Suprapubic skin (tissue), 4 donors: Measurements from ENCODE around the gene FBXO30. TPM values are rescaled to one million over a fixed set of nuclear protein-coding genes. Genes with fewer than 3 reads are reported as not detected.

Experiments
- DNase-seq, 2 donors: peaks; one replicate each; pipeline ENCODE4 v3.0.0-alpha.2; 2019; ENCODE audit warnings: low spot score in 2 of 2
- H3K27ac ChIP-seq: fragments of 200-600 bp; sonication (generic); one replicate; pipeline ENCODE4 v1.5.1; 2019
- H3K27me3 ChIP-seq: fragments of 200-600 bp; sonication (generic); one replicate; pipeline ENCODE4 v1.5.1; 2019
- H3K36me3 ChIP-seq: fragments of 200-600 bp; sonication (generic); one replicate; pipeline ENCODE4 v1.5.1; 2019
- H3K4me1 ChIP-seq: fragments of 200-600 bp; sonication (generic); one replicate; pipeline ENCODE4 v1.5.1; 2019
- H3K4me3 ChIP-seq: fragments of 200-600 bp; sonication (generic); one replicate; pipeline ENCODE4 v1.5.1; 2019; ENCODE audit warnings: mild to moderate bottlenecking
- H3K9me3 ChIP-seq: fragments of 200-600 bp; sonication (generic); one replicate; pipeline ENCODE4 v1.5.1; 2019
- EP300 ChIP-seq: sonication (generic); formaldehyde crosslinking; IDR thresholded peaks from one replicate; pipeline ENCODE4 v1.6.1; 2017; ENCODE audit warnings: antibody characterized with exemption
- POLR2A ChIP-seq, 2 donors: fragments of 450-650 bp; IDR thresholded peaks; one replicate each; pipeline ENCODE4 v1.6.1; 2017; ENCODE audit warnings: antibody characterized with exemption in 2 of 2, mild to moderate bottlenecking in 2 of 2, moderate library complexity in 2 of 2
- POLR2AphosphoS5 ChIP-seq, 3 donors: sonication (generic); formaldehyde crosslinking; IDR thresholded peaks; one replicate each; pipeline ENCODE4 v1.6.1; 2017; ENCODE audit warnings: antibody characterized with exemption in 3 of 3
- WGBS: methylation state at CpG from one replicate; pipeline ENCODE4 v1.1.5; 2018; 5-methylcytosine and 5-hydroxymethylcytosine counted together
- total RNA-seq, 4 donors: library from RNA; depleted of rRNA; stranded (reverse); fragments of >200 nt; gene quantifications; one replicate each; pipeline ENCODE4 v1.1.0, GENCODE V29; 2016
- TF ChIP-seq, protein P1 (sequence below), 2 donors: fragments of 200-600 bp in 1 of 2; fragments of 450-650 bp in 1 of 2; sonication (generic) in 1 of 2; IDR thresholded peaks; one replicate each; pipeline ENCODE4 v1.5.1; 2016 to 2019; ENCODE audit warnings: antibody characterized with exemption in 2 of 2, mild to moderate bottlenecking in 1 of 2, moderate library complexity in 1 of 2

FBXO30 gene
- total RNA-seq, 4 donors from 2014 or later, result 3.6 to 5.6 (median 5.3) TPM

DNA sequence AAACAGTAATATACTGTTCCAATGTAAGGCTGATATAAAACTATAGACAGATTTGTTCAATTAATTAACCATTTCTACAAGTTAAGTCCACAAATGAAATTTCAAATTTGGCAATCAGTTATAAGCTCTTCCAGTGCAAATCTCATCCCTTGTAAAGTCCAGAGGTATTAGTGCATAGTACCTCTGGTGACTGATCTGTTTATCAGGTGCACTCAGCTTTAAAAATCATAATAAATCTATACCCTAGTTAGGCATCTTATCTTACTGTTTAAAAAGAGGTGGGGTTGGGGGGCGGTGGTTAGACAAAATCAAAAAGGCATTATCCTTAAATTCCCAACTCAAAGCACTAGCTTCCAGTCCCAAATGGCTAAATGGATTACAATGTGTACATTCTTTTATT, 2.9 kb downstream of the FBXO30 start:
- peaks cover 58% of the 10 kb centered on the region for H3K4me1 ChIP-seq
- no peaks in the 10 kb centered on the region for H3K36me3 ChIP-seq
- DNase-seq, result no peak
- H3K4me3 ChIP-seq, result no peak overlapping the region
- H3K27ac ChIP-seq, result no peak overlapping the region
- TF ChIP-seq POLR2AphosphoS5 (IDR thresholded peaks at IDR 0.05), result no peak
- no peak for TF ChIP-seq POLR2A (IDR thresholded peaks at IDR 0.05)
- no peak for TF ChIP-seq EP300
- TF ChIP-seq, protein P1, sequence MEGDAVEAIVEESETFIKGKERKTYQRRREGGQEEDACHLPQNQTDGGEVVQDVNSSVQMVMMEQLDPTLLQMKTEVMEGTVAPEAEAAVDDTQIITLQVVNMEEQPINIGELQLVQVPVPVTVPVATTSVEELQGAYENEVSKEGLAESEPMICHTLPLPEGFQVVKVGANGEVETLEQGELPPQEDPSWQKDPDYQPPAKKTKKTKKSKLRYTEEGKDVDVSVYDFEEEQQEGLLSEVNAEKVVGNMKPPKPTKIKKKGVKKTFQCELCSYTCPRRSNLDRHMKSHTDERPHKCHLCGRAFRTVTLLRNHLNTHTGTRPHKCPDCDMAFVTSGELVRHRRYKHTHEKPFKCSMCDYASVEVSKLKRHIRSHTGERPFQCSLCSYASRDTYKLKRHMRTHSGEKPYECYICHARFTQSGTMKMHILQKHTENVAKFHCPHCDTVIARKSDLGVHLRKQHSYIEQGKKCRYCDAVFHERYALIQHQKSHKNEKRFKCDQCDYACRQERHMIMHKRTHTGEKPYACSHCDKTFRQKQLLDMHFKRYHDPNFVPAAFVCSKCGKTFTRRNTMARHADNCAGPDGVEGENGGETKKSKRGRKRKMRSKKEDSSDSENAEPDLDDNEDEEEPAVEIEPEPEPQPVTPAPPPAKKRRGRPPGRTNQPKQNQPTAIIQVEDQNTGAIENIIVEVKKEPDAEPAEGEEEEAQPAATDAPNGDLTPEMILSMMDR (IDR thresholded peaks at IDR 0.05), result no peak
- H3K9me3 ChIP-seq, result no peaks in the 10 kb centered on the region
- no peaks in the 10 kb centered on the region for H3K27me3 ChIP-seq
- 93% methylated on average over 1 of the region's 1 CpG for WGBS

DNA sequence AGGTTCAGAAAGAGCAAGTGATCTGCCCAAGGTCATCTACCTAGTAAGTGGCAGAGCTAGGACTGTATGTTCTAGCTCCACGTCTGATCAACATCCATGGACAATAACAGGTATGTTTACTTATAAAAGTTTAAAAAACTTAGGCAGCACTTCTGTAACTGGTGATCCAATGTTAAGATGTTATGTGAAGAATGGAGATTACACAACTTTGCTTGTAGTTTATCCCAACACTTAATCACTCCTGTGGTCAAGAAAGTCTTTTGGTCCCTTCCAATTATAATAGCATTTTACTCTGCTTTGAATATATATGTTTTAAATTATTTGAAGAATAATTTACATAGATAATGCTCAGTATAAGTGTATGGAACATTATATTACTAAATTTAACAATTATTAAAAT, 4.8 kb downstream of the FBXO30 start:
- H3K27ac ChIP-seq, result no peak overlapping the region

DNA sequence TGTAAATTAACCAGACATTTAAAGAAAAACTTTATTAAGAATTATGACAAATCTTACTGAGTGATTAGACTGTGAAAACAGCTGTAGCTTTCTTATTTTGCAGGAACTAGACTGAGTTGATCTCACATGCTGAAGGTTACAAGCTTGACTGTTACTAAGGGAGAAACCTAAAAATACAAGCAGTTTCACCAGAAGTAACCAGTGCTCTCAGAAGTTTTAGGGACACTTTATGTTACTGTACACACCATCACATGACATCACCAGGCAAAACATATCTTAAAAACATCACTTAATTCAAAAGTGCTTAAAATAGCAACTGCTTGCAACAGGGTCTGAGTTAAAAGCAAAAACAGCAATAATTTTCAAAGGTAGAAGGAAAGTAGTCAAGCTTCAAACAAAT, 5.4 kb downstream of the FBXO30 start:
- Histone ChIP-seq H3K4me3 (no peak overlapping the region), H3K9me3 (no peaks in the 10 kb centered on the region), H3K27ac (no peak overlapping the region), H3K36me3 (peaks cover 19% of the 10 kb centered on the region), H3K4me1 (peaks cover 41% of the 10 kb centered on the region), H3K27me3 (no peaks in the 10 kb centered on the region)
- DNase-seq, result no peak
- TF ChIP-seq EP300 (no peak), POLR2AphosphoS5 (IDR thresholded peaks at IDR 0.05) (no peak), POLR2A (IDR thresholded peaks at IDR 0.05) (no peak)
- TF ChIP-seq, protein P1 (IDR thresholded peaks at IDR 0.05), result no peak

More for the DNA sequence above, 4.8 kb downstream of the FBXO30 start:
- Histone ChIP-seq H3K9me3 (no peaks in the 10 kb centered on the region), H3K4me1 (peaks cover 41% of the 10 kb centered on the region), H3K36me3 (peaks cover 13% of the 10 kb centered on the region), H3K27me3 (no peaks in the 10 kb centered on the region), H3K4me3 (no peak overlapping the region)
- WGBS, result 76% methylated on average over 1 of the region's 1 CpG
- no peak for DNase-seq
- TF ChIP-seq, protein P1 (IDR thresholded peaks at IDR 0.05), result no peak
- TF ChIP-seq POLR2A (IDR thresholded peaks at IDR 0.05), result no peak
- TF ChIP-seq POLR2AphosphoS5 (IDR thresholded peaks at IDR 0.05), result no peak
- TF ChIP-seq EP300, result no peak

DNA sequence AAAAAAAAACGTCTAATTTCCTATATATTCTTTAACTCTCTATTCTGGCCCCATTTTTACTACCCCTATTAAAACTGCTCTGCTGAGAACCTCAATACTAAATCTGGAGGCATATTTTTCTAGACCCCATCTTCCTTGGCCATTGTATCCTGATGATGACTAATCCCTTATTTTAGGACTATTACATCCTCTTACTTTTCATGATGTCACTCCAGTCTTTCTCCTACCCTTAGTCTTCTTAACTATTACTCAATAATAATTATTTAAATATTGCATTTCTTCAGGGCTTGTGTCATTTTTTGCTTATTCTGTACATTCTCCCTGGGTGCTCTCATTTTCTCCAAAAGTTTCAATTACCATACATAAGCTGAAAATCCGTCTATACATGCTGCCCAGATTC, 6.4 kb downstream of the FBXO30 start:
- no peak for TF ChIP-seq POLR2AphosphoS5 (IDR thresholded peaks at IDR 0.05)
- WGBS, result 83% methylated on average over 2 of the region's 2 CpGs
- H3K27ac ChIP-seq, result no peak overlapping the region
- no peaks in the 10 kb centered on the region for H3K9me3 ChIP-seq
- H3K4me1 ChIP-seq, result peaks cover 36% of the 10 kb centered on the region
- peaks cover 19% of the 10 kb centered on the region for H3K36me3 ChIP-seq
- no peak overlapping the region for H3K4me3 ChIP-seq
- H3K27me3 ChIP-seq, result no peaks in the 10 kb centered on the region
- DNase-seq, result no peak

DNA sequence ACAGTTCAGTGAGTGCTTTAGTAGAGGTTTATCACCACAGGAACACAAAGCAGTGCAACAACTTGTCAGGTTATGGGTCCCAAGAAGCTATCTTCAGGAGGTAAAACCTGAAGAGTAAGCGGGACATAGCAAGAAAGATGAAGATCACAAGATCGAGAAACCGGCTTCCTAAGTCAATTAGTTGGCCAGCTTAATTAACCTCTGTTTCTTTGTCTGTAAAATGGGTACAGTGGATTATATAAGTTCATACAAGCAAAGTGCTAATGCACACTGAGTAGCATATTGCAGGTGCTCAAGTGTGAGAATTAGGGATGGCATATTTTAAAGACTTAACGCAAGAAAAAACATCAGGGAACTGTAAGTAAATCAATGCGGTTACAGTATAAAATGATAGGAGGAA, 12.5 kb downstream of the FBXO30 start:
- DNase-seq, result no peak
- WGBS, result 97% methylated on average over 5 of the region's 5 CpGs

More for the DNA sequence above, 12.5 kb downstream of the FBXO30 start:
- Histone ChIP-seq H3K9me3 (no peaks in the 10 kb centered on the region), H3K4me1 (peaks cover 13% of the 10 kb centered on the region), H3K4me3 (no peak overlapping the region), H3K27me3 (no peaks in the 10 kb centered on the region), H3K27ac (no peak overlapping the region), H3K36me3 (peaks cover 19% of the 10 kb centered on the region)
- TF ChIP-seq POLR2A (IDR thresholded peaks at IDR 0.05) (no peak), EP300 (no peak), POLR2AphosphoS5 (IDR thresholded peaks at IDR 0.05) (no peak)
- TF ChIP-seq, protein P1 (IDR thresholded peaks at IDR 0.05), result no peak
